Fibroblast of pulmonary artery (primary cell): ENCODE data around the gene JARID2.

Experiments
- DNase-seq: peaks from one replicate; pipeline ENCODE4 v3.0.0-alpha.2; 2010; ENCODE audit warnings: low read depth
- H3K4me3 ChIP-seq: replicated peaks from 2 replicates; pipeline ENCODE4 v1.5.1; 2011; ENCODE audit warnings: low read depth, mild to moderate bottlenecking, control low read depth, low read length, moderate library complexity
- CTCF ChIP-seq: IDR thresholded peaks from 2 replicates; pipeline ENCODE4 v1.5.1; 2011; ENCODE audit warnings: mild to moderate bottlenecking, control low read depth, low read length, inconsistent platforms; ENCODE audit errors: missing control alignments

The JARID2 gene

GRCh38 chr6:15451738-15452137 is 205.9 kb downstream of the JARID2 start:
- no peak overlapping the region for H3K4me3 ChIP-seq

GRCh38 chr6:15452182-15452941 is 206.5 kb downstream of the JARID2 start:
- H3K4me3 ChIP-seq, result no peak overlapping the region
- no peak for TF ChIP-seq CTCF
- no peak for DNase-seq

More at GRCh38 chr6:15451738-15452137, 205.9 kb downstream of the JARID2 start:
- DNase-seq, result no peak
- no peak for TF ChIP-seq CTCF

GRCh38 chr6:15453186-15453585 is 207.3 kb downstream of the JARID2 start:
- no peak for TF ChIP-seq CTCF
- no peak for DNase-seq
- no peak overlapping the region for H3K4me3 ChIP-seq

- DNase-seq, result no peak
- no peak for TF ChIP-seq CTCF
Measured at GRCh38 chr6:15453622-15454021, 207.8 kb downstream of the JARID2 start.

GRCh38 chr6:15456422-15456821 is 210.6 kb downstream of the JARID2 start:
- DNase-seq, result no peak
- H3K4me3 ChIP-seq, result no peak overlapping the region
- TF ChIP-seq CTCF, result no peak

More at GRCh38 chr6:15453622-15454021, 207.8 kb downstream of the JARID2 start:
- H3K4me3 ChIP-seq, result no peak overlapping the region

GRCh38 chr6:15457121-15457650 is 211.3 kb downstream of the JARID2 start:
- H3K4me3 ChIP-seq, result no peak overlapping the region
- no peak for DNase-seq
- no peak for TF ChIP-seq CTCF
